Head of caudate nucleus (tissue), 42 donors: ENCODE results near the gene BLACAT1.
"Not testable (repeated sequence)": the region's sequence is repeated elsewhere in the genome, so short reads cannot be mapped to it uniquely, and the experiment has no call there.

Experiments used
- DNase-seq, 42 donors: peaks; one replicate each; pipeline versions ENCODE4 v3.0.0 to v3.0.0-alpha.2; 2020 to 2021; ENCODE audit warnings: mixed read lengths in 7 of 42
- intact Hi-C: fragments of 100-400 bp; cut with DNase I; formaldehyde crosslinking; loops from one replicate; pipeline ENCODE4 v1.15.0; 2022

Gene BLACAT1

GRCh38 chr1:205432116-205432515, 23.7 kb downstream of the BLACAT1 start:
- no peak for DNase-seq
- intact Hi-C loops, result loop anchor here (5.0 kb wide), 1 partner anchor 50 kb away; no protein-coding TSS in a partner anchor

GRCh38 chr1:205430696-205431305, 25.0 kb downstream of the BLACAT1 start:
- intact Hi-C loops, result loop anchor here (5.0 kb wide), 1 partner anchor 52 kb away; no protein-coding TSS in a partner anchor
- DNase-seq, result peak; percentile 24 to 86 (median 74)

GRCh38 chr1:205429762-205430695, 25.8 kb downstream of the BLACAT1 start:
- DNase-seq, result peak in 2 of 42 donors; percentile 24 to 29
- intact Hi-C loops, result loop anchor here (5.0 kb wide), 1 partner anchor 52 kb away; no protein-coding TSS in a partner anchor

- DNase-seq, result peak in 2 of 42 donors; percentile 9 to 29
- intact Hi-C loops, result no loop called here
These were observed 30.8 kb downstream of the BLACAT1 start for GRCh38 chr1:205424901-205425600.

- peak in 2 of 42 donors; percentile 7 to 25 for DNase-seq
These were observed 31.9 kb downstream of the BLACAT1 start for GRCh38 chr1:205423814-205424399.

GRCh38 chr1:205422993-205423642, 32.7 kb downstream of the BLACAT1 start:
- peak in 2 of 42 donors; percentile 13 to 35 for DNase-seq
- intact Hi-C loops, result no loop called here

More at GRCh38 chr1:205423814-205424399, 31.9 kb downstream of the BLACAT1 start:
- intact Hi-C loops, result no loop called here

GRCh38 chr1:205421798-205422197, 34.0 kb downstream of the BLACAT1 start, which contains the start of gene LEMD1:
LEMD1 (minus strand) TSS chr1:205422056; CDS start chr1:205420536, 1,520 bp downstream.
- peak in 2 of 42 donors; percentile 13 to 28 for DNase-seq
- intact Hi-C loops, result no loop called here

- DNase-seq, result no peak
- intact Hi-C loops, result no loop called here
These were observed 34.9 kb downstream of the BLACAT1 start for GRCh38 chr1:205420938-205421337.

- peak in 1 of 42 donors; percentile 33 for DNase-seq
- intact Hi-C loops, result no loop called here
These were observed 37.8 kb downstream of the BLACAT1 start for GRCh38 chr1:205417870-205418635.

GRCh38 chr1:205416322-205416721, 39.5 kb downstream of the BLACAT1 start:
- DNase-seq, result peak in 1 of 42 donors; percentile 31
- intact Hi-C loops, result no loop called here

GRCh38 chr1:205410581-205411298, 45.1 kb downstream of the BLACAT1 start:
- intact Hi-C loops, result no loop called here
- peak in 1 of 42 donors; percentile 3 for DNase-seq

- intact Hi-C loops, result no loop called here
- DNase-seq, result peak in 1 of 42 donors; percentile 3
These were observed 47.9 kb downstream of the BLACAT1 start for GRCh38 chr1:205407970-205408369.

GRCh38 chr1:205406252-205406651, 49.6 kb downstream of the BLACAT1 start:
- intact Hi-C loops, DNase-seq: not testable (repeated sequence)
